EH (cell line): ENCODE measurements around the gene KAT6B.
"Not testable (repeated sequence)": the region's sequence is repeated elsewhere in the genome, so short reads cannot be mapped to it uniquely, and the experiment has no call there.

Experiments
- DNase-seq: peaks from one replicate; pipeline ENCODE4 v3.0.0-alpha.2; 2015; ENCODE audit warnings: low read depth

Gene KAT6B

GRCh38 chr10:75037171-75038153, 211.1 kb downstream of the KAT6B start:
- DNase-seq = no peak

GRCh38 chr10:75038335-75038734, 211.9 kb downstream of the KAT6B start:
- peak; percentile 63 for DNase-seq

GRCh38 chr10:75040576-75040975, 214.2 kb downstream of the KAT6B start:
- DNase-seq = no peak

GRCh38 chr10:75042292-75042974, 216.0 kb downstream of the KAT6B start:
- peak; percentile 58 for DNase-seq

- no peak for DNase-seq
These were observed 217.1 kb downstream of the KAT6B start for GRCh38 chr10:75043256-75044131.

GRCh38 chr10:75048669-75049098, 222.3 kb downstream of the KAT6B start:
- peak; percentile 22 for DNase-seq

GRCh38 chr10:75049316-75050148, 223.1 kb downstream of the KAT6B start:
- no peak for DNase-seq

- no peak for DNase-seq
These were observed 223.9 kb downstream of the KAT6B start for GRCh38 chr10:75050149-75050919.

- DNase-seq = no peak
These were observed 224.9 kb downstream of the KAT6B start for GRCh38 chr10:75051308-75051707.

GRCh38 chr10:75055896-75056406, 229.6 kb downstream of the KAT6B start:
- not testable (repeated sequence) for DNase-seq

GRCh38 chr10:75057680-75058079, 231.3 kb downstream of the KAT6B start:
- no peak for DNase-seq

GRCh38 chr10:75058161-75058560, 231.8 kb downstream of the KAT6B start:
- DNase-seq = no peak

- DNase-seq = no peak
These were observed 235.5 kb downstream of the KAT6B start for GRCh38 chr10:75061709-75062505.

GRCh38 chr10:75062506-75063299, 236.3 kb downstream of the KAT6B start:
- peak; percentile 34 for DNase-seq

GRCh38 chr10:75063461-75064230, 237.2 kb downstream of the KAT6B start:
- DNase-seq = no peak

- DNase-seq = no peak
These were observed 238.7 kb downstream of the KAT6B start for GRCh38 chr10:75065076-75065475.

- no peak for DNase-seq
These were observed 239.9 kb downstream of the KAT6B start for GRCh38 chr10:75066271-75066670.

- DNase-seq = no peak
These were observed 240.9 kb downstream of the KAT6B start for GRCh38 chr10:75067272-75067671.
